Measurements from ENCODE around the gene COPZ2.
"Not testable (repeated sequence)": the region's sequence is repeated elsewhere in the genome, so short reads cannot be mapped to it uniquely, and the experiment has no call there.

GRCh38 chr17:48073566-48074094, 36.0 kb upstream of the COPZ2 start:
- not testable (repeated sequence) for TF ChIP-seq CTCF (conservative IDR thresholded peaks at IDR 0.05); ZFX (IDR thresholded peaks at IDR 0.05)
